HG03196 (cell line): ENCODE data around the gene SPATA9.

Source experiments
- ATAC-seq: cut with Tn5 transposase; IDR thresholded peaks from one replicate; pipeline ENCODE4 v1.9.1; 2021; ENCODE audit not compliant: unreplicated experiment

SPATA9 gene

DNA sequence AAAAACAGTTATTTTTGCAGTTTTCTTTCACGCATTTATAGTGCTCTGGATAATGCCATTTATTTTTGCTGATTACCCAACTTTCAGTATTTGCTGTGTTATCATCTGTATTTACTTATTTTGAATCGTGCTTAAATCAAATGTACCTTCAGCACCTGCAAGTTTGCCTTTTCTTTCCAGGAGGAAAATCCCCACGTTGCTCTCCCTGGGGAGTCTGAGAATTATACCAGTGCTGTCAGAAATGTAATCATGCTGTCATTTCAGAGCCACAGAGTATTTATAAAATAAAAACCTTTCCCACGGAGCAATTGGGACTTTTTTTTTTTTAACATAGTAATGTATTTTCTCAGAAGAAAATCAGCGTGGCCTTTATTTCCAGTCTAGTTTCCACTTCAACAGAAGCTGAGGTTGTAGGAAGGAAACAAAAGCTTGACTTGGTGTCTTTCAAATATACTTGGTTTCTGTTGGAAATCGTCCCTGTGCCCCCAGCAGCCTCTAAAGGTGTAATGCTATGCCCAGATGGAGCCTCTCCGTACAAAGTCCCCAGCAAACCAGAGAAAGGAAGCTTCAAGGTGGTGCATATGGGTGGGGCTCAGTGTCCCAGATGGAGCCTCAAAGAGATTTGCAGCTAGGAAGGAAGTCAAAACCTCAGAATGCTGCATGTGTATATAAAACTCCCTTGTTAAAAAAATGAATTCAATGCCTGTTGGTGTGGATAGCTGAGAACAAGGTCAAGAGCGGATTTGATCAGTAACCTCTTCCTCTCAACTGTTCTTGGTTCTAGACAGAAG lies 60.8 kb downstream of the SPATA9 start:
- ATAC-seq: no peak

DNA sequence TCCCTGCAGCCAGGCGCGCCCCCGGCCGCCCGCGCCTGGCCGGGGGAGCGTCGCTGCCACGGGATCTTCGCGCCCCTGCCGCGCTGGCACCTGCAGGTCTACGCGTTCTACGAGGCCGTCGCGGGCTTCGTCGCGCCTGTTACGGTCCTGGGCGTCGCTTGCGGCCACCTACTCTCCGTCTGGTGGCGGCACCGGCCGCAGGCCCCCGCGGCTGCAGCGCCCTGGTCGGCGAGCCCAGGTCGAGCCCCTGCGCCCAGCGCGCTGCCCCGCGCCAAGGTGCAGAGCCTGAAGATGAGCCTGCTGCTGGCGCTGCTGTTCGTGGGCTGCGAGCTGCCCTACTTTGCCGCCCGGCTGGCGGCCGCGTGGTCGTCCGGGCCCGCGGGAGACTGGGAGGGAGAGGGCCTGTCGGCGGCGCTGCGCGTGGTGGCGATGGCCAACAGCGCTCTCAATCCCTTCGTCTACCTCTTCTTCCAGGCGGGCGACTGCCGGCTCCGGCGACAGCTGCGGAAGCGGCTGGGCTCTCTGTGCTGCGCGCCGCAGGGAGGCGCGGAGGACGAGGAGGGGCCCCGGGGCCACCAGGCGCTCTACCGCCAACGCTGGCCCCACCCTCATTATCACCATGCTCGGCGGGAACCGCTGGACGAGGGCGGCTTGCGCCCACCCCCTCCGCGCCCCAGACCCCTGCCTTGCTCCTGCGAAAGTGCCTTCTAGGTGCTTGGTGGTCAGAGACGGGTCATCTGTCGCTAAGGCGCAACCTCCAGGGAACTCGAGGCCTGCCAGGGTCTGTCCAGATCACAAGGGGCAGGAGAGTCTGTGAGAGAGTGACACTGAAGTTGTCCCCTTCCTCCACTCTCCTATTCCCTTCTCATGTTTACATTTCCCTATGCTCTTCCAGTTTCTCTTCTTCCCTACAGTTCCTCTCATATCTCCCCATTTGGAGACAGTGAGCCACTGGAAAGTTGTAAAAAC lies 61.6 kb downstream of the SPATA9 start:
- peak; percentile 34 for ATAC-seq

DNA sequence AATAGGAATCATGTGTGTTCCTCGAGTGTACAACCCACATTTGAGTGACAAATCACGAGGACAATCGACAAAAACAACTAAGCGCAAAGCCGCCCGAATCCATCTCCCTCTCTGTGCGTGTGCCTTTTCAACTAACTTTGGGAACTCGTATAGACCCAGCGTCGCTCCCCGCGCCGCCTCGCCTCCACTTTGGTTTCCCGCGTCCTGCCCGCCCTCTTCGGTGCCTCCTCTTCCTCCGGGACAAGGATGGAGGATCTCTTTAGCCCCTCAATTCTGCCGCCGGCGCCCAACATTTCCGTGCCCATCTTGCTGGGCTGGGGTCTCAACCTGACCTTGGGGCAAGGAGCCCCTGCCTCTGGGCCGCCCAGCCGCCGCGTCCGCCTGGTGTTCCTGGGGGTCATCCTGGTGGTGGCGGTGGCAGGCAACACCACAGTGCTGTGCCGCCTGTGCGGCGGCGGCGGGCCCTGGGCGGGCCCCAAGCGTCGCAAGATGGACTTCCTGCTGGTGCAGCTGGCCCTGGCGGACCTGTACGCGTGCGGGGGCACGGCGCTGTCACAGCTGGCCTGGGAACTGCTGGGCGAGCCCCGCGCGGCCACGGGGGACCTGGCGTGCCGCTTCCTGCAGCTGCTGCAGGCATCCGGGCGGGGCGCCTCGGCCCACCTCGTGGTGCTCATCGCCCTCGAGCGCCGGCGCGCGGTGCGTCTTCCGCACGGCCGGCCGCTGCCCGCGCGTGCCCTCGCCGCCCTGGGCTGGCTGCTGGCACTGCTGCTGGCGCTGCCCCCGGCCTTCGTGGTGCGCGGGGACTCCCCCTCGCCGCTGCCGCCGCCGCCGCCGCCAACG lies 62.5 kb downstream of the SPATA9 start, which contains the start of gene GPR150:
Gene GPR150 (plus strand): TSS at position 58 of the 840 bp plus-strand sequence. CDS start 189 bp downstream, at position 247.
- peak; percentile 60 for ATAC-seq

DNA sequence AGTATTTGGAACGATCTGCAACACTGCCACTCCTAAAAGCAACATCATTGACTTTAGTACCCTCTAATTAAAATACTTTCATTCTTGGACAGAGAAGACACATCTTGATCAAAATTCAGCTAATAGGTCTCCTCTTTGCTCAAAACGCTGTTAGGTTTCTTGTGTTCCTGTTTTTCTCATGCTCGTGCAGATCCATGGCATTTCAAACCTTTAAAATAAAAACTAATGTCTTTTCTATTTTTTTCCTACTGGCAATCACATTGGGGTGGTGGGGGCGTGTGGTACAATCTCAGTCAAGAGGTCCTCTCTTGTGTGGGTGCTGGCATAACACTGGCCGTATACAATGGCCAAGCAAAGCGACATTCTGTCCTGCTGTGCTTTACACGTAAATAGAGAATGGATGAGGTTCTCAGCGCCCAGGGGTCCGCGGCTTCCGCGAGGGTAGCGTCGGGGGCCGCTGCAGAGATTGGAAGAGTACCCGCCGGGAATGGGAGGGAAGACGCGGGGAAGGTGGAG lies 63.2 kb downstream of the SPATA9 start:
- ATAC-seq: no peak

DNA sequence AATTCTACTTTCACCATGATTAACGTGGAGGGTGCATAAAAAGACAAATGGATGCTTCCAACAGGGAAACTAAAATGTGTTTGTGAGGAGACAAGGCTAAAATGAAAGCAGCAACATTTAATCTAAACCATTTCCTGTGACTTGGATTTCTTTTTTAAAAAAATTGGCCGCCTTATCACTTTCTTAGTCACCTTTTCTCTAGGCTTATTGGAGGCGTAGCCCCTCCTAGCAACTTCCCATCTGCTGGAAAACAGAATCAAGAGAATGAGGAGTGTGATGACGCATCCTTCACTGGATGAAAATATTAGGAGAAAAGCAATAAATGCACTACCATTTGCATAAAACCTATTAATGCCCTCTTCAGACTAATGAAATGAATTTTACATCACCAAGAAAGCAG lies 63.7 kb downstream of the SPATA9 start:
- ATAC-seq: no peak

DNA sequence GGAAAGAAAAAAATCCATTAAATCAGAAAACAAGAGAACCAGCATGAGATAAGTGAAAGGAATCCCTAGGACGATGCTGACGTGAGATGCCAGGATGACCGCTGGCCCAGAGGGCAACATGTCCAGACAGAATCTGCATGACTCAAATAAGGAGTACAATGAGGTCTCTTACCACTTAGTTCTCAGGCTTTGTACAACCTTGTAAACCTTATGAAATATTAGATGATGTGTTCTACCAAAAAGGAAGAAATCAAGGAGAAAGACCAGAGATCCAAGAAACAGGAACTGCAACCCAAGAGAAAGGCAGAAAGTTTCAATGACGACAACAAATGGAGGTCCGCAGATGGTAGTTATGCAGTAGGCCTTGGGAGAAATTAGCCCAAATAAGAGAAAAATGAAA lies 65.7 kb downstream of the SPATA9 start:
- no peak for ATAC-seq

DNA sequence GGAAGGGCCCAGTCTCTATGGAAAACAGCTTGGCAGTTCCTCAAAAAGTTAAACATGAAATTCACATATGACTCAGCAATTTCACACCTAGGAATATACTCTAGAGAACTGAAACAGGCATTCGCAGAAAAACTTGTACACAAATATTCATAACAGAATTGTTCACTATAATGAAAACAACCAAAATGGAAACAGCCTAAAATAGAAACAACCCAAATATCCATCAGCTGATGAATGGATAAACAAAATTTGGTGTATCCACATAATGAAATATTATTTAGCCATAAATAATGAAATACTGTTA lies 67.7 kb downstream of the SPATA9 start:
- ATAC-seq: no peak

DNA sequence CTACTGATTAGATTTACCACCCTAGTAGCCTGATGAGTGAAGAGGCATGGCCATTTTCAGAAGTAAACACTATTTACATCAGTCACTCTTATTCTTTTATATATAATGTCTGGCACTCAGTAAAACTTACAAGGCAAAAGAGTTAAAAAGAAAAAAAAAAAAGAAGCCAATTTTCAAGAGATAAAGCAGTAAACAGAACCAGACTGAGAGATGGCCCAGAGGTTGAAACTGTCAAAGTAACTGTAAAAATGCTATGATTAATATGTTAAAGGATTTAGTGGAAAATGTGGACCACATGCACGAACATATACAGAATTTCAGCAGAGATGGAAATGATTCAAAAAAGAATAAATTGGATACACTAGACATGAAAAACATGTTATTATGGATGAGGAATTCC lies 69.3 kb downstream of the SPATA9 start:
- no peak for ATAC-seq

DNA sequence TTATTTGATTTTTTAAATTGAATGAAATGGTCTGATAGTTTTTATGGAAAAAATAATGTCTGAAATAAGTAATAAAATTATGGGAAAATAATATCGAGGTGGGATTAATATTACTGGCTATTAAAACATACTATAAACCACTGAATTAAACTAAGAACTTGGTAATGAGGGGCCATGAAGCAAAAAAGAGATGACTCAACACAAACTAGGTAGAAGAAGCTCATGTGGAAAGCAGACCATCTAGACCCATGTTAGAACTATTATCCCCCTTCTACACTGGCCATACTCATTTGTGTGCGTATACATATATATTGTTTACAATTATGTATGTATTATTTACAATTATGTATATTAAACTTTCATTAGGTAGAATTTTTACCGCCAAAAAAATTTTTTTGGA lies 71.4 kb downstream of the SPATA9 start:
- no peak for ATAC-seq

DNA sequence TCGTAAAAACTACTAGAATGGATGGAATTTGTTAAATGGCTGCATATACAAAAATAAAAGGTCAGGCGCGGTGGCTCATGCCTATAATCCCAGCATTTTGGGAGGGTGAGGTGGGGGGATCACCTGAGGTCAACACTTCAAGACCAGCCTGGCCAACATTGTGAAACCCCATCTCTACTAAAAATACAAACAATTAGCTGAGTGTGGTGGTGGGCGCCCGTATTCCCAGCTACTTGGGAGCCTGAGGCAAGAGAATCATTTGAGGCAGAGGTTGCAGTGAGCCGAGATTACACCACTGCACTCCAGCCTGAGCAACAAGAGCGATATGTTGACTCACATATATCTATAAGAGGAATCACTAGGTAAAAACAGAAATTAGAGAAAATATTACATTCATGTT lies 72.2 kb downstream of the SPATA9 start:
- ATAC-seq: no peak

DNA sequence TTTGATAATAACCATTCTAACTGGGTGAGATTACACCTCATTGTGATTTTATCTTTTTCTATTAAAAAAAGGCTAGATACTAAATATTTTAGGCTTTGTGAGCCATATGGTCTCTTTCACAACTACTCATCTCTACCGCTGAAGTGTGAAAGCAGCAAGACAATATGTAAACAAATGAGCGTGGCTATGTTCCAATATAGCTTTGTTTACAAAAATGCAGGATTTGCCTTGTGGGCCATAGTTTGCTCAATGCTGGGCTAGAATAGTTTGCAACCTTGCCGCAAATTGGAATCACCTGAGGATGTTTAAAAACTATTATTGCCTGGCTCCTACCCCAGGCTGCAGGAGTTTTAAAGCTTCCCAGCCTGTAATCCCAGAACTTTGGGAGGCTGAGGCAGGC lies 73.1 kb downstream of the SPATA9 start:
- no peak for ATAC-seq
